ENCODE results near the gene SAMSN1.
"Not testable (repeated sequence)": the region's sequence is repeated elsewhere in the genome, so short reads cannot be mapped to it uniquely, and the experiment has no call there.

The SAMSN1 gene

GRCh38 chr21:14527696-14528652 lies 18.1 kb downstream of the SAMSN1 start:
- no peak for DNase-seq

DNA sequence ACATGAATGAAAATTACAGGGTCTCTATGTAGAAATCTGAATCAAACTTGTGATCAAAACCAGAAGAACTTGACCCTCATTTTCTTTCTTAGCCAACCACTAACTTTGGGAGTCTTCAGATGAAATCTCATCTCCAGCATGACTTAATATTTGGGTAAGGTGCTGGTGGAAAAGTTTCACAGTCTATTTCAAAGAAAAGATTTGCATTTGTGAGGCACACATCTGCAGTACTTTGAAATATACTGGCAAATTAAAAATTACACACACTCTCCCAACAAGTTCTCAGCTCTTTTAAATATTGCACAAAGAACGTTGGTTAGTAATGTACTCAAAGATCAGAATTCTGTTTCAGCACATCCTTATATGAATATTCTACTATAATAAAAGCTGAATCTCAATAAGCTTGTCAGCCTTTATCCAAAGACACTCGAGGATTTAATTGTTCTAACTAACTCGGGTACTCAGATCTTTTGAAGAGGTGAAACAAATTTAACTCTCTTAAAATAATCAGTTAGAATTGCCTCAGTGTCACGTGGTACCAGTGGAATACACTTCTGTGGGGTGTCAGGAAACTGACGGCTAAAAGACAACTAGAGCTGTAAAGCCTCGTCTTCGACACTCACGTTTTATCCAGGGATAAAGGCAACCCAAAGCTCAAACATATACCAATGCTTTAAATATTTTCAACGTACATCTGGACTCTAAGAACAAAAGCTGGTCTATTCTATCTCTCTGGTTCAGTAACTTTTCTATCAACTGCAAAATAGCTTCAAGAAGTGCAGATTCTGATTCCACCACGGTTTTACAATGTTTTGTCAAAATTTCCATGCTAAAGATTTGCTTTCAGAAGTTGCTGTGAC lies 19.0 kb downstream of the SAMSN1 start:
- no peak for DNase-seq

DNA sequence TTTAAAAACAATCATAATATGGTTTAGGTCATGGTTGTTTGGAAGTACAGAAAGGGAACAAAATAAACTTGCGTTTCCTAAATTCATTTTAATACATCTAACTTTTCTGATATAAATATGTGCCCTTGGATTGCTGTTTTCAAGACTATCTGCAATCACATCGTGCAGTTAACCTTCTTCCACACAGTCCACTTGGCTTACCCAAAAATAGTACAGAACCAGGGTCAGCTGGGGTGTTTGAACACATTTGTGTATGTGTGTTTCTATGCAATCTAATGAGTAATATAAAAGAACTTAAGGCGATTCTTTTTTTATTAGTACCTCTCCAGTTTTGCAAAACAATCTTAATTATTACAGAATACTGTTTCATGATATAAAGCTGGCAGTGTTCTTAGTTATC lies 19.9 kb downstream of the SAMSN1 start:
- no peak for DNase-seq

- no peak for DNase-seq
Measured at GRCh38 chr21:14523234-14523633, 22.9 kb downstream of the SAMSN1 start.

DNA sequence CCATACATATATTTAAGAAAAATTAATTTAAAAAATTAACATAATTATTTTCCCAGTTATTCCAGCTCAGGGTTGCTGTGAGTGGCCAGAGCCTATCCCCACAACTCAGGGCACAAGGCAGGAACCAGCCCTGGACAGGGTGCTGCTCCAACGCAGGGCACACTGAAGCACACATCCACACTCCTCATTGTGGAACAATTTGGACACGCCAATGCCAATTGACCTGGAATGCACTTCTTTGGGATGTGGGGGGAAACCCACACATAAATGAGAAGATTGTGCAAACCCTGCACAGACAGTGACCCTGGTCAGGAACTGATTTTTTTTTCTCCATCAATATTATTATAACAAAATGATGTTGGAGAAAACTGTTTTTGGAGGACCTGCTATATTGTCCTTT lies 23.4 kb downstream of the SAMSN1 start:
- no peak for DNase-seq

DNA sequence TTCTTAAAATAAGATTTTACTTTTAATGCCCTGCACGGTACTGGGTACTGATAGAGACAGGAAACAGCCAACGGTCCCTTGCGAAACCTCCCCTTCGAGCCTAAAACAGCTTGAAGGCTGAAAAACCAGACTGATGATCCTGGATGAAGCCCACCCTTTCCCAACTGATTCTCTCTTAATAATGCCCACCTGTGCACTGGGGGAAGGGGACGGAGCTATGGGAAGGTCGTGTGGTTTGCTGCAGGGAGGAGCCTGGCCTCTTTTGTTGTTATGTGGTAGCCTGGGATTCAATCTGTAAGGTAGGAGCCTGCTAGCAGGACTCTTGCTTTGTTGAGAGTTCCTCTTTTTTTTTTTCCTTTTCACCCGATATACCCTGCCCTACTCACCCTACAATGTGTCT lies 25.6 kb downstream of the SAMSN1 start:
- DNase-seq: no peak

- DNase-seq: no peak
Measured at GRCh38 chr21:14519000-14519399, 27.1 kb downstream of the SAMSN1 start.

- DNase-seq: no peak
Measured at GRCh38 chr21:14513804-14514203, 32.3 kb downstream of the SAMSN1 start.

DNA sequence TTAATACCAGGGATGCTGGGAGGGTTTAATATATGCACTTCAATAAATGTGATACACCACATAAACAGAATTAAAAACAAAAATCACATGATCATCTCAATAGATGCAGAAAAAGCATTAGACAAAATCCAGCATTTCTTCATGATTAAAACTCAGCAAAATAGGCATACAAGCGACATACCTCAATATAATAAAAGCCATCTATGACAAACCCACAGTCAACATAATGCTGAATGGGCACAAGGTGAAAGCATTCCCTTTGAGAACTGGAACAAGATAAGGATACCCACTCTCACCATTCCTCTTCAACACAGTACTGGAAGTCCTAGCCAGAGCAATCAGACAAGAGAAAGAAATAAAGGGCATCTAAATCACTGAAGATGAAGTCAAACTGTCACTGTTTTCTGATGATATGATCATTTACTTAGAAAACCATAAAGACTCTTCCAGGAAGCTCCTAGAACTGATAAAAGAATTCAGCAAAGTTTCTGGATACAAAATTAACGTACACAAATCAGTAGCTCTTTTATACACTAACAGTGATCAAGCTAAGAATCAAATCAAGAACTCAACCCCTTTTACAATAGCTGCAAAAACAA lies 39.2 kb downstream of the SAMSN1 start:
- not testable (repeated sequence) for DNase-seq

DNA sequence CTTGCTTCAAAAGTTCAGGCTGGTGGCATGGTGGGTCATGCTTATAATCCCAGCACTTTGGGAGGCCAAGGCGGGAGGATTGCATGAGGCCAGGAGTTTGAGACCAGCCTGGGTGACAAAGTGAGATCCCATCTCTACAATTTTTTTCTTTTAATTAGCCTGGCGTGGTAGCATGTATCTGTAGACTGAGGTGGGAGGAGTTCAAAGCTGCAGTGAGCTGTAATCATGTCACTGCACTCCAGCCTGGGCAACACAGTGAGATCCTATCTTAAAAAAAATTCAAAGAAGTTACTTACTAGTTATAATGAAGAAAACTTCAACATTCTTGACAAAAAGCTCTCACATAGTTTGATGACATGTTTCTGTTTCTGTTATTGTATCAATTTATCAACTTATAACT lies 45.2 kb downstream of the SAMSN1 start:
- DNase-seq: no peak

DNA sequence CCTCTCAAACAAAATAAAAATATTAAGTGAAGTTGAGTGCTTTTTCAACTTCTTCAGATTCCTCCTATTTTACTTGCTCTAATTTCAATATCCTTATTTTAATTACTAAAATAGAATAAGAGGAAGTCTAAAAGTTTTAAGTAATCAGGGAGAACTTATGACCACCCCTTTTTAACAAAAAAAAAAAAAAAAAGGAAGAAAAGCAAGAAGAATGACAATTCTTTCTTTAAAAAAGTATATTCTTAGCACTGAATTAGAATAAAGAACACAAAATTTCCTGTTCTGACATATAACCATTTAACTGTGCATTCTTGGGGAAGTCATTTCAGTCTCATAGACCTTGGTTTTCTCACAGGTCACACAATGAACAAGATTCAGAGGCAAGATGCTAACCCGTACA lies 46.8 kb downstream of the SAMSN1 start:
- no peak for DNase-seq

DNA sequence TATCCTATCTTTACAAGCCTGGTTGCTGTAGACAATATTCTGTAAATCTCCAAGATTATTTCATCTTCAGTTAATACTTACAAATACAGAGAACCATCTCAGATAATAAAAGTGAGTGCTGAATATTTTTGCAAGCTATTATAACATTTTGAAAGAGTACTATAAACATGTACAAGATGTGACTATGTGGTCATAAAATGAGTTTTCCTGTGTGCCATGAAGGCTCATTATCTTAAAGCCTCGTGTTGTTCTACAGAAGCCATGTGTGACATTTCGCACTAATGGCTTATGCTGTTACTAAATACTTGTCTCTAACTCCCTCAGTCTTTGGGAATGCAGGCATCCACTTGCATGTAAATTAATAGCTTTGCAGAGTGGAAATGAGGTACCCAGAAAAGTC lies 48.3 kb downstream of the SAMSN1 start:
- no peak for DNase-seq

- no peak for DNase-seq
Measured at GRCh38 chr21:14495075-14495474, 51.0 kb downstream of the SAMSN1 start.

DNA sequence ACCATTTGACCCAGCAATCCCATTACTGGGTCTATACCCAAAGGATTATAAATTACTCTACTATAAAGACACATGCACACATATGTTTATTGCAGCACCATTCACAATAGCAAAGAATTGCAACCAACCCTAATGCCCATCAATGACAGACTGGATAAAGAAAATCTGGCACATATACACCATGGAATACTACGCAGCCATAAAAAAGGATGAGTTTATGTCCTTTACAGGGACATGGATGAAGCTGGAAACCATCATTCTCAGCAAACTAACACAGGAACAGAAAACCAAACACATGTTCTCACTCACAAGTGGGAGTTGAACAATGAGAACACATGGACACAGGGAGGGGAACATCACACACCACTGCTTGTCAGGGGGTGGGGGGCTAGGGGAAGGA lies 51.9 kb downstream of the SAMSN1 start:
- DNase-seq: not testable (repeated sequence)

DNA sequence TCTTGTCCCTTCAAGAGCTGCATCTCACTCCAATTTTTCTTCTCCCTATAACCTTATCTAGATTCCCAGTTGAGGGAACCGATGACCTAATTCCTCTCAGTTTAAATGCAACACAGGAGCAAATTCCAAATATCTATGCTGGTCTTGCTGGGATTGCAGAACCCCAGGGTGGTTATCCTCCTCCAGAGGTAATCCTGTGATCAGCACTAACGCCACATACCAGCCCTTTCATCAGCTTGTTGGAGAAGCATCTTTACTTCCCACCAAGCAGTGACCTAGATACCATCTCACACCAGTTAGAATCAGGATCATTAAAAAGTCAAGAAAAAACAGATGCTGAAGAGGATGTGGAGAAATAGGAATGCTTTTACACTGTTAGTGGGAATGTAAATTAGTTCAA lies 52.4 kb downstream of the SAMSN1 start:
- no peak for DNase-seq

DNA sequence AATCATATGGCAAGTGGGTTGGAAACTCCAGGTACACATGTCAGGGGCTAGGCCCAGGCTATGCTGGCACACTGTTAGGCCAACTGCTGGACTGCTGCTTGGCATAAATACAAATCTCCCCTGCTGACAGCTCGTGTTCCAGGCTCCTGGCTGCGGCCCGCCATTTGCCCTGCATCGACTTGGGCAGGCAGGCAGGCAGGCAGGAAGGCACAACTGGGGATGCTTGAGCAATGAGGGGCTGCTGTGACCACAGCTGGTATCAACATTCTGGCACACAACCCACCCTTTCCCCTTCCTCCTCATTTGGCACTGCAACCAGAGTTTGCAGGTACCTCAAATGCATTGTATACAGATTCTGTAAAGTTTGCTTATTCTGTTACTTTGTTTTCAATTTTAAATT lies 53.2 kb downstream of the SAMSN1 start:
- no peak for DNase-seq

- DNase-seq: no peak
Measured at GRCh38 chr21:14491269-14491681, 54.8 kb downstream of the SAMSN1 start.

GRCh38 chr21:14488672-14489204 lies 57.4 kb downstream of the SAMSN1 start:
- no peak for DNase-seq

DNA sequence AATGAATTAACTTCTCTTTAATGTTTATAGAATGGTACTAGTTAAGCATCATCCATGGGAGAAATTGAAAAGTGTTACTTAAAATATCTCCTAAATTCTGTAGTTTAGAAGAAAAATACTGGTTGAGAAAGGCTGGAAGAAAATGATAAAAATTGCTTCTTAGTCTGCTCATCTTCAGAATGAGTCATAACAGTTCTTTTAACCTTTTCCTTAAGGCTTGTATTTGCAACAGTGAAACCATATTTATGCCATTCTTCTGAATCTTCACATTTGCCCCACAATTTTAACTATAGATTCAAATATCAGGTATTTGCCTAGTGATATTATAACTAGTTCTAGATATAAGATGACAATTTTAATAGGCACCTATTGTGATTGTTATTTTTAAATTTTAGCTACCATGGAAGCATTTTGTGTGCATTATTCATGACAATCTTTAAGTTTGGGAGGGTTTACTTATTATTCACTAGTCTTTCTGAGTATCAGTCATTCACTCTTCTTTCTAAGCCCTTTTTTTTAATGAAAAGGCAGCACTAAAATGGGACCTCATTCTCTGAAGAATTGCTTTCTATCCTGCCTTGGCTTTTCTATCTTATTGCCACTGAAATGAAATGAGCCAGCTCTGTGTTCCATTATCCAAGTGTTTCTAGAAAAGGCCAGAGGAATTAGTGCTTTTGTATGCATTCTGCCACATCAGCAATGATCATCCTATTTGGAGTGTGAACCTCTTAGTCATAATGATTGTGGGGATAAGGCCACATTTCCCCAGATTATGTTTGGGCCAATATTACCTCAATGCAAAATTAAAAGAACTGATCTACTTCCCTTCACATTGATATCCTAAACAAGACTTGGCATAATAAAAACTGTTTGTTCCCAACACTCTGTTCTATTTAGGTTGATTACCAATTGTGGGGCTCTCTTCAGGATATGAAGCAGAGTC lies 58.4 kb downstream of the SAMSN1 start:
- no peak for DNase-seq

- no peak for DNase-seq
Measured at GRCh38 chr21:14486869-14487268, 59.2 kb downstream of the SAMSN1 start.

DNA sequence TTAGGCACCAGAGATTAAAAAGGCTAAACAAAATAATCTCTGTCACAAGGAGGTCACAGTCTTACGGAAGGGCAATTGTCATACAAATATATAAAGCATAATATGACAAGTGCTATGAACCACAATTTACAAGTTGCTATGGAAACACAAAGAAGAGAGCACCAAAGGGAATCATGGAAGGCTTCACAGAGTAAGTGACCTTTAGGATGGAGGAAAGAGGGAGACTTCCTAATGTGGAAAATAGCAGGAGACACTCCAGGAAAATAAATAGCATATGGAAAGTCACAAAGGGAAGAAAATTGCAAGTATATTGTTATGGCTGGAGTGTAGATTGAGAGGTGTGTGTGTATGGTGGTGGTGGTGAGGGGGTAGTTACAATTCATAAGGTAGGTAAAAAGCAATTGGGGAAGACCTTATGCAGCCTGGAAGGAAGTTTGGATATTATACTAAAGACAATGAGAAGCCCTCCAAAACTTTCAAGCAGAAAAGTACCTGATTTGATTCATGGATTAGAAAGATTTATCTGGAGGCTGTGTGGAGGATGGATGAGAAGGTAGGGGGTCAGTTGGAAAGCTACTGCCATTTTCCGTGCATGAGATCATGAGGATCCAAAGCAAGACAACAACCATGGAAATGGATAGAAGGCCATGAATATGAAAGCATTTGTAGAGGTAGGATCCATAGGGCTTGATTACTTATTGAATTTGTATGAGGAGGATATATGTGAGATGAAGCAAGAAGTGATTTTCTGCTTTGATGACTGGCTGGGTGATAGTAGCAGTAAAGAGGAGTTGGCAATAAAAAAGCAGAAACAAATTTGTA lies 61.7 kb downstream of the SAMSN1 start:
- DNase-seq: no peak

Measured in NCI-H2029 (cell line).